WTC11 (cell line): Measurements from ENCODE around the gene NR3C2. TPM values are rescaled to one million over a fixed set of nuclear protein-coding genes. Genes with fewer than 3 reads are reported as not detected.

Experiments
- ATAC-seq: fragments of 200-7000 bp; cut with Tn5 transposase; 2 replicates; pipeline ENCODE4 v1.10.0; 2021; ENCODE audit warnings: mild to moderate bottlenecking, moderate library complexity
- CTCF ChIA-PET: fragments of 300-600 bp; sonication (Branson Sonifier 250); formaldehyde crosslinking; loops from one replicate; lab custom pipeline; 2021; ENCODE audit warnings: antibody characterized with exemption; lab: Charles Lee
- POLR2A ChIA-PET: fragments of 350-600 bp; sonication (Branson Sonifier 250); formaldehyde crosslinking; loops from one replicate; lab custom pipeline; 2021; ENCODE audit warnings: antibody characterized with exemption; lab: Charles Lee
- DNase-seq: peaks from one replicate; pipeline ENCODE4 v3.0.0; 2021; ENCODE audit warnings: low spot score
- H3K27ac Mint-ChIP-seq: 2 replicates; pipeline ENCODE4 v1.8.0; 2021; ENCODE audit warnings: mixed read lengths
- H3K27me3 Mint-ChIP-seq: 2 replicates; pipeline ENCODE4 v1.8.0; 2021; ENCODE audit warnings: low read depth, mild to moderate bottlenecking, moderate library complexity, mixed read lengths
- H3K36me3 Mint-ChIP-seq: 2 replicates; pipeline ENCODE4 v1.8.0; 2021; ENCODE audit warnings: mixed read lengths
- H3K4me1 Mint-ChIP-seq: 2 replicates; pipeline ENCODE4 v1.8.0; 2022; ENCODE audit warnings: mixed read lengths
- H3K4me3 Mint-ChIP-seq: 2 replicates; pipeline ENCODE4 v1.8.0; 2021; ENCODE audit warnings: mild to moderate bottlenecking, moderate library complexity, mixed read lengths
- H3K9me3 Mint-ChIP-seq: 2 replicates; pipeline ENCODE4 v1.8.0; 2021; ENCODE audit warnings: mixed read lengths
- AR ChIP-seq: fragments of 250-450 bp; sonication (Bioruptor Pico); IDR thresholded peaks from 2 replicates; pipeline ENCODE4 v1.9.0; 2021; ENCODE audit warnings: mild to moderate bottlenecking
- ATF3 ChIP-seq: sonication (generic); formaldehyde crosslinking; conservative IDR thresholded peaks from 2 replicates; pipeline ENCODE4 v1.8.1; 2022; ENCODE audit warnings: mild to moderate bottlenecking, missing genetic modification reagents
- CDX4 ChIP-seq: fragments of 250-450 bp; sonication (Bioruptor Pico); IDR thresholded peaks from 2 replicates; pipeline ENCODE4 v1.9.0; 2021; ENCODE audit warnings: moderate library complexity, mild to moderate bottlenecking, inconsistent platforms, borderline replicate concordance
- E2F1 ChIP-seq: sonication (generic); formaldehyde crosslinking; IDR thresholded peaks from 2 replicates; pipeline ENCODE4 v1.8.0; 2022; ENCODE audit warnings: mild to moderate bottlenecking, missing genetic modification reagents
- ERG ChIP-seq: fragments of 250-450 bp; sonication (Bioruptor Pico); IDR thresholded peaks from 2 replicates; pipeline ENCODE4 v1.8.0; 2021; ENCODE audit warnings: mild to moderate bottlenecking
- ESRRA ChIP-seq: sonication (generic); formaldehyde crosslinking; IDR thresholded peaks from 2 replicates; pipeline ENCODE4 v1.8.1; 2022; ENCODE audit warnings: mild to moderate bottlenecking, missing genetic modification reagents, borderline replicate concordance
- FOXP1 ChIP-seq: sonication (generic); formaldehyde crosslinking; IDR thresholded peaks from 2 replicates; pipeline ENCODE4 v1.8.0; 2022; ENCODE audit warnings: missing genetic modification reagents, mild to moderate bottlenecking, moderate library complexity, borderline replicate concordance
- GABPB1 ChIP-seq: sonication (generic); formaldehyde crosslinking; IDR thresholded peaks from 2 replicates; pipeline ENCODE4 v1.8.1; 2023; ENCODE audit warnings: mild to moderate bottlenecking, missing genetic modification reagents
- MAX ChIP-seq: sonication (generic); formaldehyde crosslinking; IDR thresholded peaks from 2 replicates; pipeline ENCODE4 v1.8.0; 2022; ENCODE audit warnings: mild to moderate bottlenecking, missing genetic modification reagents
- MLX ChIP-seq: sonication (generic); formaldehyde crosslinking; IDR thresholded peaks from 2 replicates; pipeline ENCODE4 v1.8.1; 2023; ENCODE audit warnings: mild to moderate bottlenecking, missing genetic modification reagents, moderate library complexity
- NR2C2 ChIP-seq: sonication (generic); formaldehyde crosslinking; IDR thresholded peaks from 2 replicates; pipeline ENCODE4 v1.8.0; 2022; ENCODE audit warnings: mild to moderate bottlenecking, missing genetic modification reagents
- OVOL2 ChIP-seq: fragments of 250-450 bp; sonication (Bioruptor Pico); IDR thresholded peaks from 2 replicates; pipeline ENCODE4 v1.9.0; 2021; ENCODE audit warnings: mild to moderate bottlenecking, borderline replicate concordance
- RELA ChIP-seq: sonication (generic); formaldehyde crosslinking; IDR thresholded peaks from 2 replicates; pipeline ENCODE4 v1.8.1; 2022; ENCODE audit warnings: missing genetic modification reagents, mild to moderate bottlenecking, borderline replicate concordance
- SMAD3 ChIP-seq: sonication (generic); formaldehyde crosslinking; IDR thresholded peaks from 2 replicates; pipeline ENCODE4 v1.8.0; 2022; ENCODE audit warnings: missing genetic modification reagents, mild to moderate bottlenecking, borderline replicate concordance
- TEAD4 ChIP-seq: sonication (generic); formaldehyde crosslinking; IDR thresholded peaks from 2 replicates; pipeline ENCODE4 v1.8.0; 2022; ENCODE audit warnings: mild to moderate bottlenecking, missing genetic modification reagents
- ZNF317 ChIP-seq: sonication (generic); formaldehyde crosslinking; IDR thresholded peaks from 2 replicates; pipeline ENCODE4 v1.8.1; 2023; ENCODE audit warnings: low read depth, mild to moderate bottlenecking, moderate library complexity, missing genetic modification reagents, borderline replicate concordance
- ZNF423 ChIP-seq: fragments of 250-450 bp; sonication (Bioruptor Pico); IDR thresholded peaks from 2 replicates; pipeline ENCODE4 v2.1.2; 2022; ENCODE audit warnings: mild to moderate bottlenecking, moderate library complexity
- ZNF425 ChIP-seq: fragments of 250-450 bp; sonication (Bioruptor Pico); conservative IDR thresholded peaks from 2 replicates; pipeline ENCODE4 v1.9.0; 2021; ENCODE audit warnings: mild to moderate bottlenecking
- ZNF512 ChIP-seq: sonication (generic); formaldehyde crosslinking; IDR thresholded peaks from 2 replicates; pipeline ENCODE4 v1.8.1; 2022; ENCODE audit warnings: missing genetic modification reagents, borderline replicate concordance
- ZSCAN18 ChIP-seq: fragments of 250-450 bp; sonication (Bioruptor Pico); IDR thresholded peaks from 2 replicates; pipeline ENCODE4 v2.1.2; 2022; ENCODE audit warnings: mild to moderate bottlenecking, moderate library complexity
- total RNA-seq: library from RNA; stranded (reverse); gene quantifications from 3 replicates; pipeline ENCODE4 v1.2.3, GENCODE V29; 2021

Gene NR3C2
- total RNA-seq, 1 experiment from 2014 or later = 2.8 TPM

GRCh38 chr4:148437439-148437838, 4.8 kb downstream of the NR3C2 start (continued):
- TF ChIP-seq MLX = no peak
- TF ChIP-seq RELA (CRISPR knock-in tag) = no peak
- no peak for TF ChIP-seq NR2C2
- no peak for TF ChIP-seq TEAD4 (CRISPR knock-in tag)
- TF ChIP-seq ZSCAN18 (CRISPR knock-in tag) = no peak
- TF ChIP-seq OVOL2 (CRISPR knock-in tag) = no peak
- TF ChIP-seq ZNF512 (CRISPR knock-in tag) = no peak

- peaks cover 21% of the 10 kb centered on the region for H3K4me1 Mint-ChIP-seq
- H3K9me3 Mint-ChIP-seq = no peaks in the 10 kb centered on the region
- no peak overlapping the region for H3K27ac Mint-ChIP-seq
- no peak overlapping the region for H3K4me3 Mint-ChIP-seq
- ChIA-PET CTCF (no interaction called here), POLR2A (no interaction called here)
- H3K36me3 Mint-ChIP-seq = no peaks in the 10 kb centered on the region
- ATAC-seq = no peak
- H3K27me3 Mint-ChIP-seq = peaks cover 15% of the 10 kb centered on the region
- no peak for DNase-seq
- no peak for TF ChIP-seq FOXP1 (CRISPR knock-in tag)
- no peak for TF ChIP-seq ZNF425 (CRISPR knock-in tag)
- no peak for TF ChIP-seq E2F1 (CRISPR knock-in tag)
- no peak for TF ChIP-seq ZNF317 (CRISPR knock-in tag)
- TF ChIP-seq ZNF423 (CRISPR knock-in tag) = no peak
- TF ChIP-seq ATF3 (CRISPR knock-in tag) = no peak
- TF ChIP-seq ZNF512 (CRISPR knock-in tag) = no peak
- no peak for TF ChIP-seq MAX (CRISPR knock-in tag)
- TF ChIP-seq SMAD3 (CRISPR knock-in tag) = no peak
- TF ChIP-seq GABPB1 (CRISPR knock-in tag) = no peak
- TF ChIP-seq AR = no peak
- no peak for TF ChIP-seq ESRRA (CRISPR knock-in tag)
- no peak for TF ChIP-seq CDX4
- no peak for TF ChIP-seq OVOL2 (CRISPR knock-in tag)
- no peak for TF ChIP-seq ERG
Observed at GRCh38 chr4:148436512-148436911, 5.7 kb downstream of the NR3C2 start.
